NCI-H187 (cell line): ENCODE results near the gene PLA2G10.
"Not testable (repeated sequence)": the region's sequence is repeated elsewhere in the genome, so short reads cannot be mapped to it uniquely, and the experiment has no call there.

Experiments used
- DNase-seq, 2 experiments: peaks; one replicate each; lab custom pipeline; 2025; lab: John Stamatoyannopoulos, UW

Gene PLA2G10

GRCh38 chr16:14667347-14668266, 26.5 kb downstream of the PLA2G10 start:
- no peak for DNase-seq

DNA sequence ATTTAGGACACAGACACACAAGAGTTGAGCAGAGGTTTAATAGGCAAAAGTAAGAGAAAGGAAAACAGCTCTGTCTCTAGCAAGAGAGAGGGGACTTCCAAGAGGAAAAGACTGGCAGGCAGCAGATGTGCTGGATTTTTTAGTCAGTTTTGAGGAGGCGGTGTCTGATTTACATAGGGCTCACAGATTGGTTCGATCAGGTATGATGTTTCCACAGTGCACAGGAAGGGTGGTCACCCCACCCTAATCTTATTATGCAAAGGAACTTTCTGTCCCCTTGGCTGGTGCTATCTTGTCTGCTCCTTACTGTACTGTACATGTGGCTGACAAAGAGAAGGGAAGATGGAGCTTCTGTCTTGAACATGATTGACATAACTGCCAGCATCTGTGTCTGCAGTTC, 36.0 kb downstream of the PLA2G10 start:
- DNase-seq: no peak

GRCh38 chr16:14652726-14653125, 41.4 kb downstream of the PLA2G10 start:
- DNase-seq: no peak

GRCh38 chr16:14650629-14651028, 43.5 kb downstream of the PLA2G10 start:
- DNase-seq: no peak

- DNase-seq: no peak
Measured at GRCh38 chr16:14649816-14650215, 44.3 kb downstream of the PLA2G10 start.

DNA sequence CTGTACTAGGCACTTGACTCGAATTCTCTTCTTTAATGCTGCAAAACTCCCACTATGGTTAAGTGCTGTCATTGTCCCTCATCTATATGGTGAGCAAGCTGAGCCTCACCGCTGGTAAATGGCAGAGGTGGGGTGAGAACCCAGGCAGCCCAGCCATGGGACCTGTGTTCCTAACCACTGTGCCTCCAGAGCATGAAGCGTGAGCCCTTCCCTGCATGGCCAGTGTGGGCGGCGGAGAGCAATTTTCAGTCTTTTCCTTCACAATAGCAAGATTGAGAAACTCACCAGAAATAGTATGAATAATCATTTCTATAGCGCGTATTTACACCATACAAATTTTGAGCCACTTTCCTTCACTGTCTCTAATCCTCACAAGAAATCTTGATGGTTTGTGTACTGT, 52.2 kb downstream of the PLA2G10 start:
- DNase-seq: no peak

DNA sequence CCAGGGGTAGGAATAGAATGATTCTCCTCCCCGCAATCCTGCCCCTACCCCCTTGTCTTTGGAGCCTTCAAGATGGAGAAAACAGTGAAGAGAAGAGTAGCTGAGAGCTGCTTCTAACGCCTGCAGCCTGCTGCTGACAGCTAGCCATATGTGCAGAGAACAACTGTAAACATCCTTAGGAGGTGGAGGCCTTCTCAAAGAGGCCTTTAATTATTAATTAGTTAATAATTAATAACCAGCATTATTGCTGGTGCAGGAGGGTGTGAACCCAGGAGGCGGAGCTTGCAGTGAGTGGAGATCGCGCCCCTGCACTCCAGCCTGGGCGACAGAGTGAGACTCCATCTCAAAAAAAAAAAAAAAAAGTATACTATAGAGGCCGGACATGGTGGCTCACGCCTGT, 52.9 kb downstream of the PLA2G10 start:
- no peak for DNase-seq

GRCh38 chr16:14640538-14640937, 53.6 kb downstream of the PLA2G10 start:
- DNase-seq: peak; percentile 8 to 38

DNA sequence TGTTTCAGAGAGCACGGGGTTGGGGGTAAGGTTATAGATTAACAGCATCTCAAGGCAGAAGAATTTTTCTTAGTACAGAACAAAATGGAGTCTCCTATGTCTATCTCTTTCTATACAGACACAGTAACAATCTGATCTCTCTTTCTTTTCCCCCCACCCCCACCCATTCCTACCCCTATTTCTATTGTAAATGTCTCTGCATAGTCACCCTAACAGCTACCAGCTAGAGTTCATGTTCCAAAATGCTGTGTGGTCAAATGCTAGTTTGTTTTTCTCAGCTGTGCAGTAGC, 57.2 kb downstream of the PLA2G10 start:
- not testable (repeated sequence) for DNase-seq

DNA sequence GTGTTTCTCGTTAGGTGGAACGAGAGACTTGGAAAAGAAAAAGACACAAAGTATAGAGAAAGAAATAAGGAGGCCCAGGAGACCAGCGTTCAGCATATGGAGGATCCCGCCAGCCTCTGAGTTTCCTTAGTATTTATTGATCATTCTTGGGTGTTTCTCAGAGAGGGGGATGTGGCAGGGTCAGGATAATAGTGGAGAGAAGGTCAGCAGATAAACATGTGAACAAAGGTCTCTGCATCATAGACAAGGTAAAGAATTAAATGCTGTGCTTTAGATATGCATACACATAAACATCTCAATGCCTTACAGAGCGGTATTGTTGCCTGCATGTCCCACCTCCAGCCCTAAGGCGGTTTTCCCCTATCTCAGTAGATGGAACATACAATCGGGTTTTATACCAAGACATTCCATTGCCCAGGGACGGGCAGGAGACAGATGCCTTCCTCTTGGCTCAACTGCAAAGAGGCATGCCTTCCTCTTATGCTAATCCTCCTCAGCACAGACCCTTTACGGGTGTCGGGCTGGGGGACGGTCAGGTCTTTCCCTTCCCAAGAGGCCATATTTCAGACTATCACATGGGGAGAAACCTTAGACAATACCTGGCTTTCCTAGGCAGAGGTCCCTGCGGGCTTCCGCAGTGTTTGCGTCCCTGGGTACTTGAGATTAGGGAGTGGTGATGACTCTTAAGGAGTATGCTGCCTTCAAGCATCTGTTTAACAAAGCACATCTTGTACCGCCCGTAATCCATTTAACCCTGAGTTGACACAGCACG, 57.7 kb downstream of the PLA2G10 start:
- DNase-seq: not testable (repeated sequence)

GRCh38 chr16:14635395-14636165, 58.5 kb downstream of the PLA2G10 start:
- DNase-seq: no peak

GRCh38 chr16:14634389-14634725, 59.8 kb downstream of the PLA2G10 start:
- DNase-seq: no peak

- peak; percentile 86 to 87 for DNase-seq
Measured at GRCh38 chr16:14632693-14633569, 61.2 kb downstream of the PLA2G10 start, which contains the start of gene BFAR. Gene BFAR (plus strand): TSS chr16:14632951. CDS start chr16:14644347, 11,396 bp downstream.

DNA sequence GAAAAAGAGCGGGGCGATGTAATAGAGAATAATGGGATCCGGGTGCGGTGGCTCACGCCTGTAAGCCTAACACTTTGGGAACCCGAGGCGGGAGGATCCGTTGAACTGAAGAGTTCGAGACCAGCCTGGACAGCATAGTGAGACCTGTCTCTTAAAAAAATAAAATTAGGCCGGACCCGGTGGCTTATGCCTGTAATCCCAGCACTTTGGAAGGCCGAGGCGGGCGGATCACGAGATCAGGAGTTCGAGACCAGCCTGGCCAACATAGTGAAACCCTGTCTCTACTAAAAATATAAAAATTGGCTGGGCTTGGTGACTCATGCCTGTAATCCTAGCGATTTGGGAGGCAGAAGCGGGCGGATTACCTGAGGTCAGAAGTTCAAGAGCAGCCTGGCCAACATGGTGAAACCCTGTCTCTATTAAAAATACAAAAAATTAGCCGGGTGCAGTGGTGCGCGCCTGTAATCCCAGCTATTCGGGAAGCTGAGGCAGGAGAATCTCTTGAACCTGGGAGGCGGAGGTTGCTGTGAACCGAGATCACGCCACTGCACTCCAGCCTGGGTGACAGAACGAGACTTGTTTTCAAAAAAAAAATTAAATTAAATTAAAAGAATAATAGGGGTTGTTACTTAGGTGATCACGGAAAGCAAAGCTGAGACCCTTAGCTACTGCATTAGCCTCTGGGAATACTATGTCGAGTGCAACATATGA, 63.3 kb downstream of the PLA2G10 start:
- DNase-seq: not testable (repeated sequence)

DNA sequence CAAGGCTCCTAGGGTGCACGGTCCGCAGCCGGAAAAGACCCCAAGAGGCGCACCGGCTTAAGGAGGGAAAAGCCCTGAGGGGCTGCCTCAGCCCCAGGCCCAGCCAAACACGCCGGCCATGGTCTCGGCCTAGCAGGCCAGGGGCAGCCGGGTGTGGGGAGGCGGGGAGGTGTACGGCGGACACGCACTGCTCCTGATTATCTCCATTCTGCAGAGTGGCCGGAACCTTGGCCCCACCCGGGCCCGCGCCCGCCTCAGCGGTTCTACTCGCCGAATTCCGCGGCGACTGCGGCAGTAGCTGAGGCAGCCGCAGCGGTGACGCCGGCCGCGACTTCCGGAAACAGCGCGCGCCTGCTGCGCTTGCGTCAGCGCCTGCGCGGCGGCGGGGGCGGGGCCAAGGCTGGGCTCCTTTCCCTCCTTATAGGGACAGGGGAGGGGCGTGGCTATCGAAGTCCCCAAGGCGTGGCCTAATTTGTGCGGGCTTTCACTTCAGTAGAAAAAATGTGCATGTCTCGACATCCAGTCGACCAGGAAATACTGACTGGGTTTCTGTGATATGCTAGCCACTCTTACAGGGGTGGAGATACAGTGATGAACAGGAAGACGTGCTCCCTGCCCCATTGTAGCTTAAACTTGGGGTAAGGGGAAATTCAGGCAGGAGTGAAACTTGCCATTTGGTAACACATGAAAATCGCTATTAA, 64.0 kb downstream of the PLA2G10 start, which contains the start of gene PARN:
Gene PARN (minus strand): TSS at position 342 of the 701 bp plus-strand sequence. CDS start 135 bp downstream, at position 207.
- peak; percentile 50 to 86 for DNase-seq

DNA sequence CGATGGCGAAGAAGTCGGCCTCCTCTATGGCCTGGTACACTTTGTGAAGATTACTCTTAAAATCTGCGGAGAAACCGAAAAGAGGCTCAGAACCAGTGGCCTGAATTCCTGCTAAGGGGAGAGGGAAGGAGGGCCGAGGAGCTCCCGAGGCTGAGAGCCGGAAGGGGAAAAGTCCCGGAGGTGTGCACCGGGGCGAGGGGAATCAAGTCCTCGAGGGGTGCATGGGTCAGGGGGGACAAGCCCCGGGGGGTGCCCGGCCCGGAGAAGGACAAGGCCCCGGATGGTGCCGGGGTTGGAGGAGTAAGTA, 64.5 kb downstream of the PLA2G10 start:
- no peak for DNase-seq

GRCh38 chr16:14628806-14629611, 65.1 kb downstream of the PLA2G10 start:
- no peak for DNase-seq

GRCh38 chr16:14627078-14627477, 67.0 kb downstream of the PLA2G10 start:
- DNase-seq: no peak
